HG02571 (cell line): ENCODE measurements around the gene COMMD9.

Experiments used
- ATAC-seq: cut with Tn5 transposase; IDR thresholded peaks from one replicate; pipeline ENCODE4 v1.9.1; 2021; ENCODE audit warnings: mild to moderate bottlenecking, moderate library complexity; ENCODE audit not compliant: unreplicated experiment

COMMD9 gene

GRCh38 chr11:36227044-36227443, 62.2 kb downstream of the COMMD9 start:
- ATAC-seq: no peak

DNA sequence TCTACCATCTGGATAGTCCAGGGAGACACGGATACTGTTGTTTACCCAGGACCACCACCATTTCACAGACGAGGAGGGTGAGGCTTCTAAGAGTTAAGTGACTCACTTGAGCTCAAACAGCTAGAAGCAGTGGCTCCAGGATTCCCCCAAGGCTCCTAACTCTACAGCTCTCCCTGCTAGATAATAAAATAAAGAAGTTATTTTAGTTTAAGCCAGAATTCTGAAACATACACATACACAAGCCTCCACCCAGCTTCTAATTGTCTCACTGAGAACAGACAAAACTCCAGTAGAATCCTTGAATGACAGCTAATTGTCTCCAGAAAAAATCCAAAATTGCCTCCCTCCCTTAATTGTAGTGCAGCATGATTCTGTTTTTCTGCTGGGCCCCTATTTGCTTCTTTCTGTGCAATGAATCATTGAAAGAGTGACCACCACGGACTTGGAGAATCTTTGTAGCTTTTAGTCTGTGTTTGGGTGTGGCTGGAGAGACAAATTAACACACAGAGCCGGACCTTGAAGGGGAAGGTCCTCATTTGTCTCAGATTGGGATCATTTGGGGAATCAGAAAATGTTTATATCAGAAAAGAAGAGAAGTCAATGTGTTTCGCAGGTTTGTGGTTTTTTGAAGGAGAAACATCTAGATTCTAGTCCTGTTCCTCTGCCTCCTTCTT, 64.9 kb downstream of the COMMD9 start:
- no peak for ATAC-seq

DNA sequence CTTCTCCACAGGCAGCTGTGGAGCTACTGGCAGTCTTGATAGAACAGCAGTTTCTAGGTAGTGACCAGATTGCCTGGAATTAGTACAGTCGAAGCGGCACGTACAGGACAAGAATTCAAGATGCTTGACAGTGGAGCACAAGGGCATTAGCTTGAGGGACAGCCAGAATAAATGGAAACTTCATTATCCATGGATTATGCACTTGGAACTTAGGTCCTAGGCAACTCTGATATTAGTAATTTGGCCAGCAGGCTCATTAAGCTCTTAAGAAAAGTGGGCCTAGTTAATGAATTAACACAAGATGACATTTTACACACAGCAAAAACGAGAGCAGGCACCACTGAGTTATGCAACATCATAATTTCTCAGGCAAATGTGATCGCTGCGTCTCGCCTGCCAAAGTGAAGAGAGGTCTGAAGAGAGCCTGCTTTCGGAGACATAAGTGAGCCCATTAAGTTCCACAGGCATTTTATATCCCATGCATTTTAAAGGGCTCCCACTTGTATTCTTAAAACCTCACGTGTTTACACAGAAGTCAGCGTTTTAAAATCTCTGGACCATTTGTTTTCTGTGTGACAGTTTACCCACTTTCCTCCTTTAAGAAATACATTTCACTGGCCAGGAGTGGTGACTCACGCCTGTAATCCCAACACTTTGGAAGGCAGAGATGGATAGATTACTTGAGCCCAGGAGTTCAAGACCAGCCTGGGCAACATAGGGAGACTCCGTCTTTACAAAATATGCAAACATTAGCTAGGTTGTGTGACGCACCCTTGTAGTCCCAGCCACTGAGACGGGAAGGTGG, 66.2 kb downstream of the COMMD9 start:
- ATAC-seq: no peak
